ENCODE measurements around the gene SDC4.

SDC4 gene

GRCh38 chr20:45293041-45294002, 54.9 kb downstream of the SDC4 start:
- DNase-seq, result peak; percentile 79

- no peak for DNase-seq
These were observed 55.9 kb downstream of the SDC4 start for GRCh38 chr20:45292343-45292742.

- no peak for DNase-seq
These were observed 56.7 kb downstream of the SDC4 start for GRCh38 chr20:45291526-45291925.

- DNase-seq, result peak; percentile 81
These were observed 57.4 kb downstream of the SDC4 start for GRCh38 chr20:45290677-45291355.

GRCh38 chr20:45289942-45290676, 58.1 kb downstream of the SDC4 start:
- DNase-seq, result no peak

GRCh38 chr20:45288860-45289259, 59.4 kb downstream of the SDC4 start:
- DNase-seq, result no peak

GRCh38 chr20:45288376-45288775, 59.8 kb downstream of the SDC4 start:
- DNase-seq, result no peak

GRCh38 chr20:45283551-45284057, 64.6 kb downstream of the SDC4 start:
- no peak for DNase-seq

GRCh38 chr20:45282700-45283550, 65.3 kb downstream of the SDC4 start:
- no peak for DNase-seq

GRCh38 chr20:45279992-45280391, 68.2 kb downstream of the SDC4 start:
- no peak for DNase-seq

- no peak for DNase-seq
These were observed 72.9 kb downstream of the SDC4 start for GRCh38 chr20:45275338-45275737.

All from left hindlimb (tissue), 1 donor.